GM12801 (cell line): Measurements from ENCODE around the gene HAGH.

ENCODE experiments used
- CTCF ChIP-seq: IDR thresholded peaks from one replicate; pipeline ENCODE4 v1.5.1; 2011; ENCODE audit warnings: control low read depth; ENCODE audit not compliant: insufficient read length; ENCODE audit errors: extremely low read depth

The HAGH gene

GRCh38 chr16:1791943-1792812 lies 34.4 kb downstream of the HAGH start:
- TF ChIP-seq CTCF = no peak

- no peak for TF ChIP-seq CTCF
These were observed 35.2 kb downstream of the HAGH start for GRCh38 chr16:1791256-1791942.

- no peak for TF ChIP-seq CTCF
These were observed 35.9 kb downstream of the HAGH start for GRCh38 chr16:1790611-1791255.

- TF ChIP-seq CTCF = no peak
These were observed 36.4 kb downstream of the HAGH start for GRCh38 chr16:1790261-1790610.

- no peak for TF ChIP-seq CTCF
These were observed 37.0 kb downstream of the HAGH start for GRCh38 chr16:1789643-1790045.

- TF ChIP-seq CTCF = no peak
These were observed 37.9 kb downstream of the HAGH start for GRCh38 chr16:1788708-1789100.

GRCh38 chr16:1788095-1788707 lies 38.4 kb downstream of the HAGH start:
- no peak for TF ChIP-seq CTCF
